NB4 (cell line): ENCODE data around the gene NSMCE1.

Experiments used
- CTCF ChIP-seq: IDR thresholded peaks from one replicate; pipeline ENCODE4 v1.5.1; 2012; ENCODE audit warnings: low read depth, low read length
- MAX ChIP-seq: IDR thresholded peaks from 2 replicates; pipeline ENCODE4 v1.6.1; 2011; ENCODE audit warnings: low read depth, low read length
- MYC ChIP-seq: IDR thresholded peaks from 2 replicates; pipeline ENCODE4 v1.6.1; 2011; ENCODE audit warnings: low read depth, low read length
- POLR2A ChIP-seq: IDR thresholded peaks from 2 replicates; pipeline ENCODE4 v1.6.1; 2011; ENCODE audit warnings: mild to moderate bottlenecking; ENCODE audit not compliant: insufficient read length; ENCODE audit errors: extremely low read depth

GRCh38 chr16:27210174-27210573, 58.4 kb downstream of the NSMCE1 start:
- TF ChIP-seq POLR2A (no peak), CTCF (no peak), MAX (no peak), MYC (no peak)
